CD4-positive, alpha-beta T cell treated with Interleukin-15 for 4 hours (primary cell): ENCODE results near the gene STXBP6.

Experiments
- DNase-seq: peaks from one replicate; pipeline ENCODE4 v3.0.0-alpha.2; 2020; ENCODE audit warnings: low spot score

The STXBP6 gene

GRCh38 chr14:25015761-25016160 lies 34.2 kb downstream of the STXBP6 start:
- DNase-seq: no peak

- no peak for DNase-seq
Observed at GRCh38 chr14:25014440-25014839, 35.5 kb downstream of the STXBP6 start.

- DNase-seq: no peak
Observed at GRCh38 chr14:25011095-25011494, 38.9 kb downstream of the STXBP6 start.

GRCh38 chr14:25010471-25010870 lies 39.5 kb downstream of the STXBP6 start:
- no peak for DNase-seq

- no peak for DNase-seq
Observed at GRCh38 chr14:25009891-25010290, 40.1 kb downstream of the STXBP6 start.

GRCh38 chr14:25007832-25008231 lies 42.1 kb downstream of the STXBP6 start:
- no peak for DNase-seq

GRCh38 chr14:25006961-25007795 lies 42.8 kb downstream of the STXBP6 start:
- no peak for DNase-seq

GRCh38 chr14:25006031-25006430 lies 43.9 kb downstream of the STXBP6 start:
- DNase-seq: no peak

- DNase-seq: no peak
Observed at GRCh38 chr14:25004389-25004809, 45.5 kb downstream of the STXBP6 start.

GRCh38 chr14:25003537-25003936 lies 46.4 kb downstream of the STXBP6 start:
- DNase-seq: no peak

GRCh38 chr14:25001601-25002000 lies 48.3 kb downstream of the STXBP6 start:
- no peak for DNase-seq

GRCh38 chr14:25001156-25001555 lies 48.8 kb downstream of the STXBP6 start:
- no peak for DNase-seq

- no peak for DNase-seq
Observed at GRCh38 chr14:24999157-24999556, 50.8 kb downstream of the STXBP6 start.

GRCh38 chr14:24996930-24997725 lies 52.8 kb downstream of the STXBP6 start:
- DNase-seq: no peak

- DNase-seq: no peak
Observed at GRCh38 chr14:24995016-24995415, 54.9 kb downstream of the STXBP6 start.

- DNase-seq: no peak
Observed at GRCh38 chr14:24993631-24994030, 56.3 kb downstream of the STXBP6 start.

GRCh38 chr14:24992624-24993360 lies 57.2 kb downstream of the STXBP6 start:
- no peak for DNase-seq

- no peak for DNase-seq
Observed at GRCh38 chr14:24991821-24992220, 58.1 kb downstream of the STXBP6 start.

- DNase-seq: no peak
Observed at GRCh38 chr14:24991288-24991687, 58.7 kb downstream of the STXBP6 start.

- DNase-seq: no peak
Observed at GRCh38 chr14:24990773-24991172, 59.2 kb downstream of the STXBP6 start.

GRCh38 chr14:24990050-24990449 lies 59.9 kb downstream of the STXBP6 start:
- DNase-seq: no peak

- DNase-seq: no peak
Observed at GRCh38 chr14:24988760-24989159, 61.2 kb downstream of the STXBP6 start.
